PC-3 (cell line): ENCODE measurements around the gene SOBP. TPM values are rescaled to one million over a fixed set of nuclear protein-coding genes. Genes with fewer than 3 reads are reported as not detected.

ENCODE experiments used
- ATAC-seq: fragments of 200-7000 bp; cut with Tn5 transposase; 2 replicates; pipeline ENCODE4 v1.9.1; 2020; ENCODE audit warnings: mild to moderate bottlenecking, moderate library complexity
- BruUV-seq: library from RNA; stranded (reverse); fragments of 400-500 nt; replicated peaks from 2 replicates; lab custom pipeline; 2021; lab: Mats Ljungman, UMichigan
- CTCF ChIA-PET: fragments of 300-600 bp; sonication (Branson Sonifier 250); formaldehyde crosslinking; loops from one replicate; lab custom pipeline; 2022; ENCODE audit warnings: antibody characterized with exemption; lab: Charles Lee
- POLR2A ChIA-PET: fragments of 300-600 bp; sonication (Branson Sonifier 250); formaldehyde crosslinking; loops from one replicate; lab custom pipeline; 2022; ENCODE audit warnings: antibody characterized with exemption; ENCODE audit not compliant: unreplicated experiment; lab: Charles Lee
- DNase-seq: peaks from one replicate; pipeline ENCODE4 v3.0.0-alpha.2; 2015
- H2AFZ ChIP-seq: fragments of 300-600 bp; sonication (generic); 2 replicates; pipeline ENCODE4 v1.6.0; 2016; ENCODE audit warnings: antibody characterized with exemption, low read length
- H3F3A ChIP-seq: fragments of 300-600 bp; sonication (generic); one replicate; pipeline ENCODE4 v1.6.0; 2017; ENCODE audit warnings: antibody characterized with exemption, low read length, control low read depth, mild to moderate bottlenecking; ENCODE audit not compliant: unreplicated experiment
- H3K27ac ChIP-seq: fragments of 300-600 bp; sonication (generic); 2 replicates; pipeline ENCODE4 v1.5.1; 2016; ENCODE audit warnings: mild to moderate bottlenecking, low read length
- H3K27me3 ChIP-seq: fragments of 300-600 bp; sonication (generic); 2 replicates; pipeline ENCODE4 v1.6.1; 2016; ENCODE audit warnings: low read length, mixed read lengths
- H3K36me3 ChIP-seq: fragments of 300-600 bp; sonication (generic); 2 replicates; pipeline ENCODE4 v1.6.1; 2016; ENCODE audit warnings: low read depth, mixed run types, low read length, mixed read lengths
- H3K4me1 ChIP-seq: fragments of 300-600 bp; sonication (generic); 2 replicates; pipeline ENCODE4 v1.5.1; 2016; ENCODE audit warnings: low read length; ENCODE audit not compliant: insufficient read depth
- H3K4me2 ChIP-seq: fragments of 300-600 bp; sonication (generic); 2 replicates; pipeline ENCODE4 v1.6.0; 2016; ENCODE audit warnings: low read length
- H3K4me3 ChIP-seq: fragments of 300-600 bp; sonication (generic); 2 replicates; pipeline ENCODE4 v1.5.1; 2016; ENCODE audit warnings: mild to moderate bottlenecking, low read length, mixed read lengths
- H3K79me2 ChIP-seq: fragments of 300-600 bp; sonication (generic); 2 replicates; pipeline ENCODE4 v1.6.1; 2017; ENCODE audit warnings: low read length, mixed read lengths
- H3K9ac ChIP-seq: fragments of 300-600 bp; sonication (generic); 2 replicates; pipeline ENCODE4 v1.6.0; 2016; ENCODE audit warnings: mild to moderate bottlenecking, low read length
- H3K9me2 ChIP-seq: fragments of 300-600 bp; sonication (generic); replicated peaks from 2 replicates; pipeline ENCODE4 v1.6.1; 2016; ENCODE audit warnings: mixed run types, low read length, mixed read lengths
- H3K9me3 ChIP-seq: fragments of 300-600 bp; sonication (generic); 2 replicates; pipeline ENCODE4 v1.6.1; 2016; ENCODE audit warnings: low read length, mixed read lengths
- H4K20me1 ChIP-seq: fragments of 300-600 bp; sonication (generic); 2 replicates; pipeline ENCODE4 v1.6.1; 2016; ENCODE audit warnings: low read length, mixed read lengths
- EZH2 ChIP-seq: fragments of 300-600 bp; sonication (generic); IDR thresholded peaks from one replicate; pipeline ENCODE4 v1.6.1; 2017; ENCODE audit warnings: antibody characterized with exemption, mild to moderate bottlenecking, low read length; ENCODE audit not compliant: unreplicated experiment
- EZH2phosphoT487 ChIP-seq: fragments of 300-600 bp; sonication (generic); IDR thresholded peaks from 2 replicates; pipeline ENCODE4 v1.6.1; 2018; ENCODE audit warnings: mild to moderate bottlenecking, antibody characterized with exemption, low read length, borderline replicate concordance
- intact Hi-C: fragments of 100-400 bp; cut with micrococcal nuclease; formaldehyde crosslinking; loops from 2 replicates; pipeline ENCODE4 v1.9.0; 2023
- total RNA-seq: library from RNA; depleted of rRNA; stranded (reverse); fragments of >200 nt; gene quantifications from 2 replicates; pipeline ENCODE4 v1.2.3, GENCODE V29; 2014
- TF ChIP-seq, protein P1 (sequence below): fragments of 300-600 bp; sonication (generic); conservative IDR thresholded peaks from 2 replicates; pipeline ENCODE4 v1.5.1; 2017; ENCODE audit warnings: antibody characterized with exemption, low read depth, mild to moderate bottlenecking, low read length

Gene SOBP
- total RNA-seq, 1 experiment from 2014 or later: 0.15 TPM

DNA sequence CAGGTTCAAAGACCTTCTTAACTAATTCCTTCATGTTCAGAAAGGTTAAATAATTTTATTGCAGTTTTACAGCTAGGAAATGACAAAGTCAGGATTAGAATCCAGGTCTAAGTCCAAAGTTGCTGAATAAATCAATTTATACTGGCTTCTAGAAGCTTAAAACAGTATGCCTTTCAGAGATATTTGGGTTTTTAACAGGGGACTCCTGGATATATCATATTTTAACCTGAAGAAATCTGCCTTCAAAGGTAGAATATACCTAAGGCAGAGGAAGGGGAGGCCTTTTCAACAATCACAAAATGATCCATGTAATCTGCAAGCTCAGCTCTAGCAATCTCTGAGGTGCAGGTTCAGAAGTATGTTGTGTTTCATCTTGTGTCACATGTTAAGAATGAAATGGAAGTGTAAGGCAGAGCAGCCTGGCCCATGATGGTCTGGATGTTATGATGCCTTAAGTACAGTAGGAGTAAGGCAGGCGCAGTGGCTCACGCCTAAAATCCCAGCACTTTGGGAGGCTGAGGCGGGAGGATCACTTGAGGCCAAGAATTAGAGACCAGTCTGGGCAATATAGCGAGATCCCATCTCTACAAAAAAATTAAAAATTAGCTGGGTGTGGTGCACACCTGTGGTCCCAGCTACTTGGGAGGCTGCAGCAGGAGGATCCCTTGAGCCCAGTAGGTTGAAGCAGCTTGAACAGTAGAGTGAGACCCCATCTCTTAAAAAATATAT, 123.9 kb downstream of the SOBP start:
- DNase-seq (no peak), ATAC-seq (no peak)
- BruUV-seq: no TSS peak
- ChIA-PET CTCF (no interaction called here), POLR2A (no interaction called here)
- H3K4me3 ChIP-seq: no peak overlapping the region
- H3K27me3 ChIP-seq: no peaks in the 10 kb centered on the region
- TF ChIP-seq EZH2phosphoT487: no peak
- TF ChIP-seq, protein P1, sequence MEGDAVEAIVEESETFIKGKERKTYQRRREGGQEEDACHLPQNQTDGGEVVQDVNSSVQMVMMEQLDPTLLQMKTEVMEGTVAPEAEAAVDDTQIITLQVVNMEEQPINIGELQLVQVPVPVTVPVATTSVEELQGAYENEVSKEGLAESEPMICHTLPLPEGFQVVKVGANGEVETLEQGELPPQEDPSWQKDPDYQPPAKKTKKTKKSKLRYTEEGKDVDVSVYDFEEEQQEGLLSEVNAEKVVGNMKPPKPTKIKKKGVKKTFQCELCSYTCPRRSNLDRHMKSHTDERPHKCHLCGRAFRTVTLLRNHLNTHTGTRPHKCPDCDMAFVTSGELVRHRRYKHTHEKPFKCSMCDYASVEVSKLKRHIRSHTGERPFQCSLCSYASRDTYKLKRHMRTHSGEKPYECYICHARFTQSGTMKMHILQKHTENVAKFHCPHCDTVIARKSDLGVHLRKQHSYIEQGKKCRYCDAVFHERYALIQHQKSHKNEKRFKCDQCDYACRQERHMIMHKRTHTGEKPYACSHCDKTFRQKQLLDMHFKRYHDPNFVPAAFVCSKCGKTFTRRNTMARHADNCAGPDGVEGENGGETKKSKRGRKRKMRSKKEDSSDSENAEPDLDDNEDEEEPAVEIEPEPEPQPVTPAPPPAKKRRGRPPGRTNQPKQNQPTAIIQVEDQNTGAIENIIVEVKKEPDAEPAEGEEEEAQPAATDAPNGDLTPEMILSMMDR: no peak
- no peak for TF ChIP-seq EZH2
- no peak overlapping the region for H3K9ac ChIP-seq
- H3K9me2 ChIP-seq: no peaks in the 10 kb centered on the region
- no peaks in the 10 kb centered on the region for H3K79me2 ChIP-seq
- no peak overlapping the region for H3K4me2 ChIP-seq
- no peaks in the 10 kb centered on the region for H4K20me1 ChIP-seq
- H3K27ac ChIP-seq: no peak overlapping the region
- H2AFZ ChIP-seq: no peak overlapping the region
- no peaks in the 10 kb centered on the region for H3F3A ChIP-seq
- H3K9me3 ChIP-seq: no peaks in the 10 kb centered on the region
- no peaks in the 10 kb centered on the region for H3K4me1 ChIP-seq
- intact Hi-C loops: loop anchor here (2.0 kb wide), 1 partner anchor 61 kb away; no protein-coding TSS in a partner anchor
- no peaks in the 10 kb centered on the region for H3K36me3 ChIP-seq

DNA sequence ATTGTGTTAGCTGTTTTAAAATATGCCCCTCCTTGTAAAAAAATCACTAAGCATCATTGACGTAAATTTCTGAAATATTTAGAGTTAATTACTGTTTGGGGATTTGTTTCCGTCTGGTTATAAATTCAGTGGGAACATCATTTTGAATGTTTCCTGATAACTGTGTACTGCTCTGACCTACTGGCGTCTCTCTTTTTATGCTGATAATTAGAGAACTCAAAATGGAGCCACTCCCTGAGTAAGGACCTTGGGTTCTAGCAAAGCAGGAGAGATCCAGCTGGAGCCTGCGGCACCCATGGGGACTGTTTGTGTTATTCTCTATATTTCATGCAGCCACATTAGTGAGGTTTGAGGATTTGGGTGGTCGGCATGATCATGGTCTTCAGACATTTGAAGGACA, 124.9 kb downstream of the SOBP start:
- Histone ChIP-seq H3K79me2 (no peaks in the 10 kb centered on the region), H3K4me3 (no peak overlapping the region), H3K4me2 (no peak overlapping the region), H3K9ac (no peak overlapping the region), H3K9me3 (no peaks in the 10 kb centered on the region), H2AFZ (no peak overlapping the region), H3K4me1 (no peaks in the 10 kb centered on the region), H4K20me1 (no peaks in the 10 kb centered on the region), H3K9me2 (no peaks in the 10 kb centered on the region), H3K27ac (no peak overlapping the region), H3K36me3 (no peaks in the 10 kb centered on the region), H3K27me3 (no peaks in the 10 kb centered on the region), H3F3A (no peaks in the 10 kb centered on the region)
- TF ChIP-seq EZH2 (no peak), EZH2phosphoT487 (no peak)
- TF ChIP-seq, protein P1: no peak
- no peak for ATAC-seq
- DNase-seq: no peak
- POLR2A ChIA-PET: no interaction called here
- CTCF ChIA-PET: no interaction called here
- no TSS peak for BruUV-seq
- intact Hi-C loops: no loop called here

DNA sequence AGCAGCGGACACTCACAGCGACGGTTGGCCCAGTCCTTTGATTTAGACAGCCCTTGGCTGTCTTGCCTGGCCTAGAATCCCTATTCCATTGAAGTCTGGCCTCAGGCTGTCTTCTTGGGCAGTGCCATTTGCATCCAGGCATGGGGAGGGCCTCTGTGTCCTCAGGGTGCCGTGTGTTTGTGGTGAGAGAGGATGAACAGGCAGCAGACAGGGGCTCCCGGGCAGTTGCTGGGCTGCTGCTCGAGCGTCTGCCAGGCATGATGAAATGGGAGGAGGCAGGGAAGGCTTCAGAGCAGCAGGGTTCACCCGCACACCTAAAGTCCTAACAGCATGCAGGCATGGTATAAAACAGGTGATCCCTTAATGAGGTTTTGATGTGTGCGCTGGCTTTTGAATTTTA, 126.9 kb downstream of the SOBP start:
- POLR2A ChIA-PET: no interaction called here
- Histone ChIP-seq H3K79me2 (no peaks in the 10 kb centered on the region), H3K9ac (no peak overlapping the region), H3K4me3 (no peak overlapping the region), H3F3A (no peaks in the 10 kb centered on the region), H3K9me3 (no peaks in the 10 kb centered on the region), H3K9me2 (no peaks in the 10 kb centered on the region), H3K4me1 (no peaks in the 10 kb centered on the region), H3K36me3 (no peaks in the 10 kb centered on the region), H4K20me1 (no peaks in the 10 kb centered on the region), H3K4me2 (no peak overlapping the region), H3K27me3 (no peaks in the 10 kb centered on the region), H3K27ac (no peak overlapping the region), H2AFZ (no peak overlapping the region)
- BruUV-seq: no TSS peak
- DNase-seq (no peak), ATAC-seq (no peak)
- intact Hi-C loops: no loop called here
- CTCF ChIA-PET: no interaction called here
- TF ChIP-seq EZH2 (no peak), EZH2phosphoT487 (no peak)
- TF ChIP-seq, protein P1: no peak
